Measurements from ENCODE around the gene CTXN1.

Gene CTXN1

GRCh38 chr19:7912697-7913564, 13.0 kb downstream of the CTXN1 start:
- DNase-seq: no peak

GRCh38 chr19:7912144-7912696, 13.7 kb downstream of the CTXN1 start:
- no peak for DNase-seq

- DNase-seq: no peak
Observed at GRCh38 chr19:7911508-7912143, 14.3 kb downstream of the CTXN1 start.

GRCh38 chr19:7910321-7911161, 15.4 kb downstream of the CTXN1 start:
- no peak for DNase-seq

DNA sequence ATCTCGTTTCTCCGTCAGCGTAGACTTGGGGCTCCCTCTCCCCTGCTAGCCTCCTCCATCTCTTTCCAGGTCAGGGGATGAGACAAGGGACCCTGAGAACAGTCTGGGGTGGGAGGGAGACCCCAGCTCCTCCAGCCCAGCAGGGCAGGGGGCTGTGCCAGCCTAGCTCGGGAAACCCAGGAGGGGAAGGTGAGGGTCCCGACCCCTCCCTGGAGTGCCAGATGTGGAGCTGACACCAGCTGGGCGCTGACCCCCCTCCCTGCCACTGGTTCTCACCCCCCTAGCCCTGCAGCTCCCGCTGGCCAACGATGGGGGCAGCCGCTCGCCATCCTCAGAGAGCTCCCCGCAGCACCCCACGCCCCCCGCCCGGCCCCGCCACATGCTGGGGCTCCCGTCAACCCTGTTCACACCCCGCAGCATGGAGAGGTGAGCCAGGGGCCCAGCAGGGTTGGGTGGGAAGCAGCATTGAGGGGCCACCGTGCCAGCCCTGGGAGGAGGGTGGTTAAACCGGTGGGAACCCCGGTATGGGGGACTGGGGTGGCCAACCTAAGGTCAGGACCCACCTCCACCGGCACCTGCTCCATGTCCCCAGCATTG, 16.4 kb downstream of the CTXN1 start:
- DNase-seq: no peak

DNA sequence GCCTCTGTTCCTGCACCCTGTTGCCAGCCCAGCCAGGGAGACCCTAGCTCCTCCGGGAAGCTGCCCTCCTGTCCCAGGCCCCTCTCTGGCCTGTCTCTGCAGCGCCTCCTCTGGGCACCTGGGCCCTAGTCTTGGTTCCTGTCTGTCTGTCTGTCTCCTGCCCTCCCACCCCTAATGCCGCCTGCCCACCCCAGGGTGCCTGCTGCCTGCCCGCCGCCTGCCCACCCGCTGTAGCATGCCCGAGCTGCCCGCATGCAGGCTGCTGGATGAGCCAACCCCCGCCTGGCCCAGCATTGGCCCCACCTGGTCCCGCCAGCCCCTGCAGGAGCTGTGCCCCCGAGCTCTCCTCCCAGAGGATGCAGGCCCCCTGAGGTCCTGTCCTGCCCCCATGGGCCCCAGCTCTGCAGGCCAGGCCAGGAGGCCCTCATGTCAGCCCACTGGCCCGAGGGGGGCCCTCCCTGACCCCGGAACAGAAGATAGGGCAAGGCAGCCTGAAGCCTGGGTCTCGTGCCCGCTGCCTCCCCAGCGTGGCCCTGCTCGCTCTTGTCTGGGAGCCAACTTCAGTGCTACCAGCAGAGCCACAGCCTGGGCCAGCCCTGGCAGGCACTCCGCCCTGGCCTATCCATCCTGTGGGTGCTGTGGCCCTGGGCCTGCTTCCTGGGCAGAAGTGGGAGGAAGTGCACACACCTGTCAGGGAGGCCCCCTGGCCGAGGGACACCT, 17.0 kb downstream of the CTXN1 start:
- DNase-seq: no peak

DNA sequence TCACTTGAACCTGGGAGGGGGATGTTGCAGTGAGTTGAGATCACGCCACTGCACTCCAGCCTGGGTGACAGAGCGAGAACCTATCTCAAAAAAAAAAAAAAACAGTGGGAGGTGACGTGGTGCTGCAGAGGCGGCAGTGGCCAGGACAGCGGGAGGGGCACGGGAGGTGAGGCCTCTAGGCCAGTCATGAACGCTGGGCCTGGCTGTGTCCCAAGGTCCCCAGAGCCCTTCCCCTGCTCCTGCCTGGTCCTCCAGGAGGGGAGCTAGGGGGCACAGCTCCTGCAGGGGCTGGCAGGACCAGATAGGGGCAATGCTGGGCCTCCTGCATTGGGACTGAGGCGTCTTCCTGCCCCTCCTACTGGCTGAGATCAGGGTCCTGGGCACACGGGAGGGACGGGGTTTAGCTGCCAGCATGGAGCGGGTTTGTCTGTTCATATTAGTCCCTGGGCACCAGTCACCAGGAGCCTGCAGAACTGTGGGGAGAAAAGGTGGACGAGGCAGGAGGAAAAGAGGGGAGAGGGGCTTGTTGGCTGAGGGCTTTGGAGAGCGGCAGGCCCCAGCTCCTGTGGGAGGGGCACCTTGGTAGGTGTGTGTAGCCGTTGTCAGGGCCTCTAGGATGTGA, 17.7 kb downstream of the CTXN1 start:
- no peak for DNase-seq

DNA sequence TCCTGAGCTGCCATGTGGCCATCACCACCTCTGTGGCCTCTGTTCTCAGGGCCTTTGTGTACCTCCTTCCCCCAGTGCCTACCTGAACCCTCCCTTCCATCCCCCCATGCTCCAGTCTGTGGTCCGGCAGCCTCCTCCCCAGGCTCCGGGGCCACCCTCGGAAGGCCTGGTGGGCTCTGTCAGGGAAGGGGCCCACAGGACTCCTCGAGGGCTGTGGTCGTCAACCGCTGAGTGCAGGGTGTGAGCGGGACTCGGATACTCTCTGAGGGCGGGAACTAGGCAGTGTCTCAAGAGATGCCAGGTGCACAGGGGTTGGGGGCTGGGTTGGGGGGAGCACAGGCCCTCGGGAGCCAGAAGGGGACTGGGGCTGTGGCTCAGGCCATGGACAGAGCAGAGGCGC, 18.4 kb downstream of the CTXN1 start:
- no peak for DNase-seq

- no peak for DNase-seq
Observed at GRCh38 chr19:7907122-7907521, 18.8 kb downstream of the CTXN1 start.

- no peak for DNase-seq
Observed at GRCh38 chr19:7905859-7906258, 20.1 kb downstream of the CTXN1 start.

DNA sequence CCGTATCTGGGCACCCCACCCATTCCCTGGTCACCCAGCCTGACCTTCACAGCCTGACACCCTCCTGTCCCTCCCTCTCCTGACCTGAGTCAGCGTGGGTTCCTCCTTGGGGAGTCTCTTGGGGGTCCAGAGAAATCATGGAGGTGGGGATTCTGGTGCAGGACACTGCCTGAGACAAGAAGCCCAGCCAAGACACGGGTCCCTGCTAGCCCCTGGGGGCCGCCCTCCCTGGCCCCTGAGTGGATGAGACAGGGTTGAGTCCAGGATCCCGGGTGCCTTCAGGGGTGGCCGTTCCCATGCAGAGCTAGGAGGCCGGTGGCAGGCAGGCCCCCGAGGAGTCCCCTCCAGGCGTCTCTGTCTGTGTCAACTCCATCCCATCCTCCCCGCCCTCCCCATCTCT, 20.7 kb downstream of the CTXN1 start:
- DNase-seq: no peak

DNA sequence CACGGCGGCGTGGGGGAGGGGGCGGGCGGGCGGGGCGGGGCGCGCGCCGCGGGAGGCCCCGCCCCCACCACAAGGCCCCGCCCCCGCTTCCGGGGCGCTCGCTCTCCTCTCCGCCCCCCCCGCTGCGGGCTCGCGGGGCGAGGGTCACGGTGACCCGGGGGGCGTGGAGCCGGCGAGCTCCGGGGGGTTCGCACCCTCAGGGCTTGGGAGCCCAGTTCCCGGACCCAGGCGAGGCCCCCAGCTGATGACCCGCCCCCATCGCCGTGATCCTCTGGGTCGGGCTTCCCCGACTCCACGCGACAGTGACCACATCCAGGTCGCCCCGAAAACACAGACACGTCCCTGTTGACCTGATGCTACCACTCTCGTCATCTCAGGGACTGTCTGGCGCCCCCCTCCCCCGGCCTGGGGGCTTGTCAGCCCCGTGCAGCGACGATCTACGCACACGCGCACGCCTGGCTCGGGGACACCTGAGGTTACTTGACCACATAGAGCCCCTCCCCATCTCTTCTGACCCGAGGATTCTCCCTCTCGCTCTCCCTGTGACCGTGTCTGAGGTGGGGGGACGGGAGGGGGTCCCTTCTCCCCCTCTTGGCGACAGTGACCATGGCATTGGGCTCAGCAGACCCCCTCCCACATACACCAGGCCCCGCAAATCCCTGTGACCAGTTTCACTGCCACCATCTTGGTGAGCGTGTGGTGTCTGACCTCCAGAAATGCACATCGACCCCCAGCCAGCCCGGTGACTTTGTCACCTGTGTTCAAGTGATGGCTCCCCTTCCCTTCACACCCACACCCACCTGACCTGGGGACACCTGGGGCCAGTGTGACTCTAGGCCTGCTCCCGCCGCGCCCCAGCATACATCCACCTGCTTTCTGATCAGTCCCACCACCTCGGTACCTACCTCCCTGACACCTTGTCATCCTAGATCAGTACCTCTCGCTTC, 21.6 kb downstream of the CTXN1 start:
- DNase-seq: no peak

GRCh38 chr19:7903244-7904073, 22.5 kb downstream of the CTXN1 start, which contains the start of gene MAP2K7:
MAP2K7 (plus strand) TSS chr19:7903877; CDS start chr19:7903945, 68 bp downstream.
- DNase-seq: peak; percentile 98

DNA sequence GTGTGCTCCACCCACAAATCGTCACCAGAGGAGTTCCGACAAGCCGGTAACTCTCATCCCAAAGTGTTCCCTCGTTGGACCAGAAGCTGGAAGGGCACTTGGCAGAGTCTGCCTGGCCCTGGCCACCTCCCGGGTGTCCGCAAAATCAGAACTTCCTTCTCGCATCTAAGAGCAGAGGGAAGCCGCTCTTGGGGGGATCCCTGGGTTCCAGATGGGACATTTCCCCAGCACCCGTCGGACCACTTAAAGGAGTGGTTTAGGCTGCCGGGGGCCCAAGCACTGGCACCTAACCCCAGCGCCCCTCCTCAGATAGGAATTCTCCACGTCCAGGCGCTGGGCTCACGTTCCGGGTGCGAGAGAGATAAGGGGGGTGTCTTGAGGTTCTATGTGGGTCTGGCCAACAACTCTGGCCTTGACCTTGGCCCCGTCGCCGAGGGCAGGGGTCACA, 23.1 kb downstream of the CTXN1 start:
- DNase-seq: peak; percentile 29

DNA sequence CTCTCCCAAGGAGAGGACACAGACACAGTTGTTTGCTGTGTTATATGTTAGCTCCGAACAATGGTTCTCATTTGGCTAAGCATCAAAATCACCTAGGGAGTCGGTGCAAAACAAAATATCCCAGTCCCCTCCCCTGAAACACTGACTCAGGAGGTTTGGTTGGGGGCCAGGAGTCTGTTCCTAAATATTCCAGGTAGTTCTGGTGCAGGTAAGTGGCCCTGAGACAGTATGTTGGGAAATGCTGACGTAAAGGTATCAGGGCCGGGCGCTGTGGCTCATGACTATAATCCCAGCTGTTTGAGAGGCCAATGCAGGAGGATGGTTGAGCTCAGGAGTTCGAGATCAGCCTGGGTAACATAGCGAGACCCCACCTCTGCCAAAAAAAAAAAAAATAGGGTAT, 24.6 kb downstream of the CTXN1 start:
- no peak for DNase-seq

DNA sequence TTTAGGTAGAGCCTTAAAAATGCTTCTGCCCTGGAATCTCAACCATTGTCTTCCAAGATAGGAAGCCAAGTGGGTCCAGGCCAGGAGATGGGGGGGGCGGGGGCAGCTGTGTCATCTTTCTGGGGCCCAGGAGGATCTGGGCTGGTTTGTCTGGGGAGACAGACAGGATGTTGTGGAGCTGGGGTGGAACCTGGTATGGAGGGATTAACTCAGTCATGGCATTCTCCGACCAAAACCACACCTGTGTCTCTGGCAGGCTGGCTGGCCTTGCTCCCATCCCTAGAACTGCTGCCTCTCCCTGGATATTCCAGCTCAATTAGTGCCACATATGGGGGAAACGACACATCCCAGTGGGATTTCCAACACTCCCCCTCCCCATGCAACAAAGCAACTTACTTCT, 25.0 kb downstream of the CTXN1 start:
- DNase-seq: no peak

DNA sequence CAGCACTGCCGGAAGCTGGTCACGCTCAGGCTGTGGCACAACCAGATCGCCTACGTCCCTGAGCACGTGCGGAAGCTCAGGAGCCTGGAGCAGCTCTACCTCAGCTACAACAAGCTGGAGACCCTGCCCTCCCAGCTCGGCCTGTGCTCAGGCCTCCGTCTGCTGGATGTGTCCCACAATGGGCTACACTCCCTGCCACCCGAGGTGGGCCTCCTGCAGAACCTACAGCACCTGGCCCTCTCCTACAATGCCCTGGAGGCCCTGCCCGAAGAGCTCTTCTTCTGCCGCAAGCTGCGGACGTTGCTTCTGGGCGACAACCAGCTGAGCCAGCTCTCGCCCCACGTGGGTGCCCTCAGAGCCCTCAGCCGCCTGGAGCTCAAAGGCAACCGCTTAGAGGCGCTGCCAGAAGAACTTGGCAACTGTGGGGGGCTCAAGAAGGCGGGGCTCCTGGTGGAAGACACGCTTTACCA, 25.5 kb downstream of the CTXN1 start:
- DNase-seq: no peak

DNA sequence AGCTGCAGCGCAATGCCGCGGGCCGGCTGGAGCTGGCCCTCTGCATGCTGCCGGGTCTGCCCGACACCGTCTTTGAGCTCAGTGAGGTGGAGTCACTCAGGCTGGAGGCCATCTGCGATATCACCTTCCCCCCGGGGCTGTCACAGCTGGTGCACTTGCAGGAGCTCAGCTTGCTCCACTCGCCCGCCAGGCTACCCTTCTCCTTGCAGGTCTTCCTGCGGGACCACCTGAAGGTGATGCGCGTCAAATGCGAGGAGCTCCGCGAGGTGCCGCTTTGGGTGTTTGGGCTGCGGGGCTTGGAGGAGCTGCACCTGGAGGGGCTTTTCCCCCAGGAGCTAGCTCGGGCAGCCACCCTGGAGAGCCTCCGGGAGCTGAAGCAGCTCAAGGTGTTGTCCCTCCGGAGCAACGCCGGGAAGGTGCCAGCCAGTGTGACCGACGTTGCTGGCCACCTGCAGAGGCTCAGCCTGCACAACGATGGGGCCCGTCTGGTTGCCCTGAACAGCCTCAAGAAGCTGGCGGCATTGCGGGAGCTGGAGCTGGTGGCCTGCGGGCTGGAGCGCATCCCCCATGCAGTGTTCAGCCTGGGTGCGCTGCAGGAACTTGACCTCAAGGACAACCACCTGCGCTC, 26.1 kb downstream of the CTXN1 start:
- no peak for DNase-seq

DNA sequence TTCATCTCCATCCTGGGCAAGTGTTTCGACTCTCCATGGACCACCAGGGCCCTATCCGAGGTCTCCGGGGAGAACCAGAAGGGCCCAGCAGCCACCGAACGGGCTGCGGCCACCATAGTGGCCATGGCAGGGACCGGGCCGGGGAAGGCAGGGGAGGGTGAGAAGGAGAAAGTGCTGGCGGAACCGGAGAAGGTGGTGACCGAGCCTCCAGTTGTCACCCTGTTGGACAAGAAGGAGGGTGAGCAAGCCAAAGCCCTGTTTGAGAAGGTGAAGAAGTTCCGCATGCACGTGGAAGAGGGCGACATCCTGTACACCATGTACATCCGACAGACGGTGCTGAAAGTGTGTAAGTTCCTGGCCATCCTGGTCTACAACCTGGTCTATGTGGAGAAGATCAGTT, 27.0 kb downstream of the CTXN1 start:
- no peak for DNase-seq

All from NCI-H510A treated with DMSO at 0.1 percent for 48 hours (cell line).